Measurements from ENCODE around the gene DLL1.
A peak's percentile ranks its signal among the peaks of the same experiment; 100 is the strongest.
"Not testable (repeated sequence)": the region's sequence is repeated elsewhere in the genome, so short reads cannot be mapped to it uniquely, and the experiment has no call there.

Gene DLL1

GRCh38 chr6:170290296-170291128, at the start of gene DLL1:
DLL1 (minus strand) TSS chr6:170291078; CDS start chr6:170290139, 939 bp downstream.
- peaks cover 56% of the 10 kb centered on the region for H3K4me1 ChIP-seq (ENCODE audit: control insufficient read depth, insufficient read depth, low read length)
- H3K9ac ChIP-seq (ENCODE audit: low read length): no peak within 1 kb of the TSS
- H3K4me3 ChIP-seq (ENCODE audit: low read depth, low read length): peak within 1 kb of the TSS; percentile 71

GRCh38 chr6:170335199-170335598, 44.3 kb upstream of the DLL1 start:
- H3K36me3 ChIP-seq (ENCODE audit: control insufficient read depth, insufficient read depth, low read length): peaks cover 31% of the 10 kb centered on the region
- not testable (repeated sequence) for H3K9ac ChIP-seq (ENCODE audit: low read length); H3K9me3 ChIP-seq (ENCODE audit: control insufficient read depth, insufficient read depth, low read depth, low read length); H3K27ac ChIP-seq (ENCODE audit: low read depth, low read length); H3K27me3 ChIP-seq (ENCODE audit: control insufficient read depth, insufficient read depth, low read length); H3K4me3 ChIP-seq (ENCODE audit: low read depth, low read length); H3K4me1 ChIP-seq (ENCODE audit: control insufficient read depth, insufficient read depth, low read length)

More at GRCh38 chr6:170290296-170291128, at the start of gene DLL1:
- Histone ChIP-seq H3K27me3 (ENCODE audit: control insufficient read depth, insufficient read depth, low read length) (peaks cover 99% of the 10 kb centered on the region), H3K36me3 (ENCODE audit: control insufficient read depth, insufficient read depth, low read length) (no peaks in the 10 kb centered on the region), H3K9me3 (ENCODE audit: control insufficient read depth, insufficient read depth, low read depth, low read length) (no peaks in the 10 kb centered on the region), H3K27ac (ENCODE audit: low read depth, low read length) (no peak within 1 kb of the TSS)

- H3K9me3 ChIP-seq (ENCODE audit: control insufficient read depth, insufficient read depth, low read depth, low read length): no peaks in the 10 kb centered on the region
- no peaks in the 10 kb centered on the region for H3K4me1 ChIP-seq (ENCODE audit: control insufficient read depth, insufficient read depth, low read length)
- H3K9ac ChIP-seq (ENCODE audit: low read length): no peak overlapping the region
- H3K27me3 ChIP-seq (ENCODE audit: control insufficient read depth, insufficient read depth, low read length): no peaks in the 10 kb centered on the region
- H3K27ac ChIP-seq (ENCODE audit: low read depth, low read length): no peak overlapping the region
- H3K4me3 ChIP-seq (ENCODE audit: low read depth, low read length): no peak overlapping the region
- H3K36me3 ChIP-seq (ENCODE audit: control insufficient read depth, insufficient read depth, low read length): peaks cover 59% of the 10 kb centered on the region
Observed at GRCh38 chr6:170329321-170329720, 38.4 kb upstream of the DLL1 start.

GRCh38 chr6:170317718-170318117, 26.8 kb upstream of the DLL1 start:
- Histone ChIP-seq H3K36me3 (ENCODE audit: control insufficient read depth, insufficient read depth, low read length) (peaks cover 19% of the 10 kb centered on the region), H3K27me3 (ENCODE audit: control insufficient read depth, insufficient read depth, low read length) (no peaks in the 10 kb centered on the region), H3K9me3 (ENCODE audit: control insufficient read depth, insufficient read depth, low read depth, low read length) (no peaks in the 10 kb centered on the region), H3K4me1 (ENCODE audit: control insufficient read depth, insufficient read depth, low read length) (peaks cover 5% of the 10 kb centered on the region; the same call in 1 of the 2 replicates), H3K9ac (ENCODE audit: low read length) (no peak overlapping the region), H3K4me3 (ENCODE audit: low read depth, low read length) (no peak overlapping the region), H3K27ac (ENCODE audit: low read depth, low read length) (no peak overlapping the region)

GRCh38 chr6:170317076-170317475, 26.2 kb upstream of the DLL1 start:
- no peaks in the 10 kb centered on the region for H3K9me3 ChIP-seq (ENCODE audit: control insufficient read depth, insufficient read depth, low read depth, low read length)
- H3K36me3 ChIP-seq (ENCODE audit: control insufficient read depth, insufficient read depth, low read length): peaks cover 18% of the 10 kb centered on the region
- H3K9ac ChIP-seq (ENCODE audit: low read length): no peak overlapping the region
- H3K4me3 ChIP-seq (ENCODE audit: low read depth, low read length): no peak overlapping the region
- peaks cover 5% of the 10 kb centered on the region; the same call in 1 of the 2 replicates for H3K4me1 ChIP-seq (ENCODE audit: control insufficient read depth, insufficient read depth, low read length)
- H3K27ac ChIP-seq (ENCODE audit: low read depth, low read length): no peak overlapping the region
- H3K27me3 ChIP-seq (ENCODE audit: control insufficient read depth, insufficient read depth, low read length): no peaks in the 10 kb centered on the region

- peaks cover 5% of the 10 kb centered on the region; the same call in 1 of the 2 replicates for H3K4me1 ChIP-seq (ENCODE audit: control insufficient read depth, insufficient read depth, low read length)
- H3K36me3 ChIP-seq (ENCODE audit: control insufficient read depth, insufficient read depth, low read length): peaks cover 18% of the 10 kb centered on the region
- H3K9ac ChIP-seq (ENCODE audit: low read length): no peak overlapping the region
Observed at GRCh38 chr6:170316071-170316470, 25.2 kb upstream of the DLL1 start.

GRCh38 chr6:170314983-170315382, 24.1 kb upstream of the DLL1 start:
- no peak overlapping the region for H3K9ac ChIP-seq (ENCODE audit: low read length)
- H3K4me3 ChIP-seq (ENCODE audit: low read depth, low read length): no peak overlapping the region
- H3K9me3 ChIP-seq (ENCODE audit: control insufficient read depth, insufficient read depth, low read depth, low read length): no peaks in the 10 kb centered on the region
- H3K4me1 ChIP-seq (ENCODE audit: control insufficient read depth, insufficient read depth, low read length): peaks cover 5% of the 10 kb centered on the region; the same call in 1 of the 2 replicates
- H3K36me3 ChIP-seq (ENCODE audit: control insufficient read depth, insufficient read depth, low read length): peaks cover 18% of the 10 kb centered on the region
- no peaks in the 10 kb centered on the region for H3K27me3 ChIP-seq (ENCODE audit: control insufficient read depth, insufficient read depth, low read length)
- H3K27ac ChIP-seq (ENCODE audit: low read depth, low read length): no peak overlapping the region

More at GRCh38 chr6:170316071-170316470, 25.2 kb upstream of the DLL1 start:
- H3K9me3 ChIP-seq (ENCODE audit: control insufficient read depth, insufficient read depth, low read depth, low read length): no peaks in the 10 kb centered on the region
- no peaks in the 10 kb centered on the region for H3K27me3 ChIP-seq (ENCODE audit: control insufficient read depth, insufficient read depth, low read length)
- H3K4me3 ChIP-seq (ENCODE audit: low read depth, low read length): no peak overlapping the region
- no peak overlapping the region for H3K27ac ChIP-seq (ENCODE audit: low read depth, low read length)

GRCh38 chr6:170313716-170314295, 22.9 kb upstream of the DLL1 start:
- H3K9ac ChIP-seq (ENCODE audit: low read length): no peak overlapping the region
- H3K4me3 ChIP-seq (ENCODE audit: low read depth, low read length): no peak overlapping the region
- no peak overlapping the region for H3K27ac ChIP-seq (ENCODE audit: low read depth, low read length)
- H3K27me3 ChIP-seq (ENCODE audit: control insufficient read depth, insufficient read depth, low read length): no peaks in the 10 kb centered on the region
- peaks cover 5% of the 10 kb centered on the region; the same call in 1 of the 2 replicates for H3K4me1 ChIP-seq (ENCODE audit: control insufficient read depth, insufficient read depth, low read length)
- H3K9me3 ChIP-seq (ENCODE audit: control insufficient read depth, insufficient read depth, low read depth, low read length): no peaks in the 10 kb centered on the region
- peaks cover 14% of the 10 kb centered on the region for H3K36me3 ChIP-seq (ENCODE audit: control insufficient read depth, insufficient read depth, low read length)

- Histone ChIP-seq H3K9me3 (ENCODE audit: control insufficient read depth, insufficient read depth, low read depth, low read length) (no peaks in the 10 kb centered on the region), H3K27ac (ENCODE audit: low read depth, low read length) (no peak overlapping the region), H3K27me3 (ENCODE audit: control insufficient read depth, insufficient read depth, low read length) (no peaks in the 10 kb centered on the region), H3K9ac (ENCODE audit: low read length) (no peak overlapping the region), H3K36me3 (ENCODE audit: control insufficient read depth, insufficient read depth, low read length) (peaks cover 7% of the 10 kb centered on the region), H3K4me3 (ENCODE audit: low read depth, low read length) (no peak overlapping the region), H3K4me1 (ENCODE audit: control insufficient read depth, insufficient read depth, low read length) (peaks cover 5% of the 10 kb centered on the region; the same call in 1 of the 2 replicates)
Observed at GRCh38 chr6:170312876-170313275, 22.0 kb upstream of the DLL1 start.

GRCh38 chr6:170311696-170312095, 20.8 kb upstream of the DLL1 start:
- Histone ChIP-seq H3K9ac (ENCODE audit: low read length) (no peak overlapping the region), H3K9me3 (ENCODE audit: control insufficient read depth, insufficient read depth, low read depth, low read length) (no peaks in the 10 kb centered on the region), H3K27ac (ENCODE audit: low read depth, low read length) (no peak overlapping the region), H3K4me3 (ENCODE audit: low read depth, low read length) (no peak overlapping the region), H3K27me3 (ENCODE audit: control insufficient read depth, insufficient read depth, low read length) (peaks cover 6% of the 10 kb centered on the region; the same call in 1 of the 2 replicates), H3K36me3 (ENCODE audit: control insufficient read depth, insufficient read depth, low read length) (no peaks in the 10 kb centered on the region), H3K4me1 (ENCODE audit: control insufficient read depth, insufficient read depth, low read length) (peaks cover 10% of the 10 kb centered on the region)

- peaks cover 14% of the 10 kb centered on the region for H3K4me1 ChIP-seq (ENCODE audit: control insufficient read depth, insufficient read depth, low read length)
Observed at GRCh38 chr6:170308761-170309160, 17.9 kb upstream of the DLL1 start.

More at GRCh38 chr6:170308761-170309160, 17.9 kb upstream of the DLL1 start:
- no peak overlapping the region for H3K9ac ChIP-seq (ENCODE audit: low read length)
- no peak overlapping the region for H3K27ac ChIP-seq (ENCODE audit: low read depth, low read length)
- peaks cover 24% of the 10 kb centered on the region; the same call in 1 of the 2 replicates for H3K27me3 ChIP-seq (ENCODE audit: control insufficient read depth, insufficient read depth, low read length)
- H3K36me3 ChIP-seq (ENCODE audit: control insufficient read depth, insufficient read depth, low read length): no peaks in the 10 kb centered on the region
- H3K4me3 ChIP-seq (ENCODE audit: low read depth, low read length): no peak overlapping the region
- peaks cover 20% of the 10 kb centered on the region for H3K9me3 ChIP-seq (ENCODE audit: control insufficient read depth, insufficient read depth, low read depth, low read length)
